ENCODE data around the gene SLBP.

- TF ChIP-seq CTCF (conservative IDR thresholded peaks at IDR 0.05; ENCODE audit: low read depth, low read length) (no peak), EZH2 (IDR thresholded peaks at IDR 0.05; ENCODE audit: low read length, unreplicated experiment) (no peak), EZH2phosphoT487 (IDR thresholded peaks at IDR 0.05; ENCODE audit: borderline replicate concordance, low read length) (no peak)
Measured at GRCh38 chr4:1711571-1712215, 426 bp downstream of the SLBP start.
